HG03432 (cell line): ENCODE measurements around the gene ENTPD2.
"Not testable (repeated sequence)": the region's sequence is repeated elsewhere in the genome, so short reads cannot be mapped to it uniquely, and the experiment has no call there.

ENCODE experiments used
- ATAC-seq: cut with Tn5 transposase; IDR thresholded peaks from one replicate; pipeline ENCODE4 v1.9.1; 2021; ENCODE audit warnings: mild to moderate bottlenecking, moderate library complexity; ENCODE audit not compliant: unreplicated experiment

ENTPD2 gene

GRCh38 chr9:137006116-137007003 lies 47.5 kb downstream of the ENTPD2 start:
- no peak for ATAC-seq

DNA sequence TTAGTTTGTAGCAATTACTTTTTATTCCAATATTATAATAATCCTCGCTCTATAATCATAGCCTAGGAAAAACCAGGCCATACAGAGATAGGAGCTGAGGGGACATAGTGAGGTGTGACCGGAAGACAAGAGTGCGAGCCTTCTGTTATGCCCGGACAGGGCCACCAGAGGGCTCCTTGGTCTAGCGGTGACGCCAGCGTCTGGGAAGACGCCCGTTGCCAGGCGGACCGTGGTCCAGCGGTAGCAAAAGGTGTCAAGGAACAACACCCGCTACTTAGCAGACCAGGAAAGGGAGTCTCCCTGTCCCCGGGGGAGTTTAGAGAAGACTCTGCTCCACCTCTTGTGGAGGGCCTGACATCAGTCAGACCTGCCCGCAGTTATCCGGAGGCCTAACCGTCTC lies 49.6 kb downstream of the ENTPD2 start:
- not testable (repeated sequence) for ATAC-seq

DNA sequence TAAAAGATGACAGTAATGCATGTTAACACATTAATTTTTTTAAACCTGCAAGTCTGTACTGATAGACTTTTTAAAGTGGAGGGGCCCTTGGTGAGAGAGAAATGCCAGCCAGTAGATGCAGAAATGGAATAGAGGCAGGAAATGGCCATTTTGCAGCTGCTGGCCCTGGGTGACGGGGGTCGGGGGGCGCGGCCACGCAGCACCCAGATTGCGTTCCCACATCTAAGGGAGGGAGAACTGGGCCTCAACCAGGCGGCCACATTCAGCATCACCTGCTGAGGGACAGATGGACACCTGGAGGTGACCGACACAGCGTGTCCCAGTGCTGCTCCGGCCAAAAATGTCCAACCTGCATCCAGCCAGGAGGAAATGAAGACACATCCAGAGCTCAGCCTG lies 51.2 kb downstream of the ENTPD2 start:
- no peak for ATAC-seq

GRCh38 chr9:137001857-137002645 lies 51.8 kb downstream of the ENTPD2 start:
- ATAC-seq = no peak

DNA sequence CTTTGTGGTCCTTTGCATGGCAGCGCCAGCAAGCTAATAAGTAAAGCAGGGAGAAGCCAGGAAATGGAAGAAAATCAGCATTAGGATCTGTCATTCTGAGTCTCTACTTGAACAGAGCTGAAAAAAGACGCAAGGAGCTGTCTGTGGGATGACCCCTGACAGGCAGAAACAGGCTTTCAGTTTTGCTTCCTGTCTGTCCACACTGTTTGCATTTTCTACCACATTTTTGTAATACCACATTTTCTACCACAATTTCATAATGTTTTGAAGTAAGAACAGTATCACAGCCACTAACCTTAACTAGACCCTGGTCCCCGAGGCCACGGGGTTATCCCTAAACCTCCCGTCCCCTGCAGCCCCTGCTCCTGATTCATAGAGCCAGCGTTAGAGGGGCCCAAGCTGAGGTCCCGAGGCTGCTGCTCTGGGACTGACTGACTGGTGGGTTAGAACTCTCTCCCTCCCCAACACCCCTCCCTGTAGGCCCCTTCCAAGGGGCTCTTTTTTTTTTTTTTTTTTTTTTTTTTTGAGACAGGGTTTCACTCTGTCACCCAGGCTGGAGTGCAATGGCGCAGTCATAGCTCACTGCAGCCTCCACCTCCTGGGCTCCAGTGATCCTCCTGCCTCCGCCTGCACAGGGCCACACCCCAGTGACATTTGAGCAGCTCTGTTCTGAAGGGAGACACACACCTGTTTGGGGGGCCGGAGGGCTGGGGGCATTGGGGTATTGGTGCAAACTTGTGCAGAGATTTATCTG lies 53.5 kb downstream of the ENTPD2 start:
- ATAC-seq = no peak
